ENCODE measurements around the gene OR52R1. TPM values are rescaled to one million over a fixed set of nuclear protein-coding genes. Genes with fewer than 3 reads are reported as not detected.
"Not testable (repeated sequence)": the region's sequence is repeated elsewhere in the genome, so short reads cannot be mapped to it uniquely, and the experiment has no call there.

OR52R1 gene
- not detected for total RNA-seq

DNA sequence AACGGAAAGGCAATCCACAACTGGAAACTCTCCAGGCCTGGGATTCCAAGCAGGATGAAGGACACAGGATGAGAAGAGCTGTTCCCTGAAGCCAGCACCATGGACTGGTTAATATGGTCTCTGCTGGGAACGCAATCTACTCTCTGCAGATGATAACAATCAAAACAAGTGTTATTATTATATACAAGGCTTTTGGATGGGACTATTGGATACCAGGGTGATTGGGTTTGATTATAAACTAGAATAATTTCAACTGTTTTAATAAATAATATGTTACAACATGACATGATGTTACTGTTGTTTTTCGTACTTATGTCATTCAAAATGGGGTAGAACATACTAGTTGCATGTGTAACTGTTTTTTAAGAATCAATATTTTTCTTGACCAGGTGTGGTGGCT is at the start of gene OR52R1:
OR52R1 (minus strand) TSS at position 101 of the 400 bp plus-strand sequence; CDS start at position 101, 0 bp downstream.
- Mint-ChIP-seq H3K36me3 (no peaks in the 10 kb centered on the region), H3K4me3 (no peak within 1 kb of the TSS), H3K27ac (no peak within 1 kb of the TSS), H3K27me3 (no peaks in the 10 kb centered on the region), H3K9me3 (no peaks in the 10 kb centered on the region), H3K4me1 (no peaks in the 10 kb centered on the region)
- POLR2A ChIA-PET: no interaction called here
- DNase-seq: no peak
- ATAC-seq (ENCODE audit: low read depth): no peak

DNA sequence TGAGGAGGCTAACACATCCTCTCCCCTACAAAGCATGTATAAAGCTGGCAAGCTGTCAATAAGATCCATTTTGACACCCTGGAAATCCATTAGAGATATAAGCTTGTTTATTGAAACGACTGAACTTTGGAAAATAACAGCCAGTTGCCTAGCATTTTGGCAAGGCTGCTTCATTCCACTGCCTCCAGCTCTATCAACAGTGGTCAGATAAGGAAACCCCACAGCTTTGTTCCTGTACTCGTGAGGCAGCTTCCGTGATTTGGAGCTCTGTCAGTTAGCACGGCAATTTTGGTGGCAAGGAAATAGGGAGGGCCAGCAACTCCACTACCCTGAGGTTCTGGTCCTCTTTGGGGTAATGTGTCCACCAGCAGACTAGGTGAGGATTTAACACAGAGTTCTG is 46.9 kb upstream of the OR52R1 start:
- DNase-seq: no peak

DNA sequence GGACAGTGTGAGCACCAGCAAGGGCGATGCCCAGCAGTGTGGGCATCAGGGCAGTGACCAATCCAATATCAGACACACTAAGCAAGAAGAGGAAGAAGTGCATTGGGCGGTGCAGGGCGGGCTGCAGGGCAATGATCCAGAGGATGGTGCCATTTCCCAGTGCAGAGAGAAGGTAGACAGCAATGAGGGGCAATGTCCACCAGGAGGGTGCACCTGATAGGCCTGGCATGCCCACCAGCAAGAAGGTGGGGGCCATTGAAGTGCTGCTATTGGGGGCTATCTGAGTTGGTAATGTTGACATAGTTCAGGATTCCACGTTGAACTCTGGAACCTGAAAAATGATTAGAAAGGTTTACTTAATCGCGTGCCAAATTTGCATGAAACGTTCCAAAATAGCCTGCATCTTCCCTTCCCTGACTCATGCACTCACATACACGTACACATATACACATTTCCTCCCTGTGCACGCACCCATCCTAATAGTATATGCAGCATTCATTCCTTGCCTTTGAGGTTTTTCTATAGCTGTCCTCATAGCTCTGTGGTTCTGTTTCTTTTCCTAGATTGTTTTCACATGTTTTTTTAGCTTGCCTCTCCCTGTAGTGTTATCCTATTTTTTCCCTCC is 44.8 kb upstream of the OR52R1 start, which contains the start of gene OR51S1:
OR51S1 (minus strand) TSS at position 301 of the 625 bp plus-strand sequence; CDS start at position 301, 0 bp downstream.
- Mint-ChIP-seq H3K4me3 (no peak within 1 kb of the TSS), H3K27me3 (peaks cover 9% of the 10 kb centered on the region), H3K27ac (no peak within 1 kb of the TSS), H3K4me1 (no peaks in the 10 kb centered on the region), H3K36me3 (no peaks in the 10 kb centered on the region), H3K9me3 (no peaks in the 10 kb centered on the region)
- POLR2A ChIA-PET: no interaction called here
- ATAC-seq (ENCODE audit: low read depth): no peak
- DNase-seq: no peak

More for the DNA sequence above, 46.9 kb upstream of the OR52R1 start:
- H3K4me3 Mint-ChIP-seq: no peak overlapping the region
- no peak overlapping the region for H3K27ac Mint-ChIP-seq
- H3K4me1 Mint-ChIP-seq: no peaks in the 10 kb centered on the region
- POLR2A ChIA-PET: no interaction called here
- no peak for ATAC-seq (ENCODE audit: low read depth)
- H3K9me3 Mint-ChIP-seq: no peaks in the 10 kb centered on the region
- H3K36me3 Mint-ChIP-seq: no peaks in the 10 kb centered on the region
- peaks cover 7% of the 10 kb centered on the region for H3K27me3 Mint-ChIP-seq

DNA sequence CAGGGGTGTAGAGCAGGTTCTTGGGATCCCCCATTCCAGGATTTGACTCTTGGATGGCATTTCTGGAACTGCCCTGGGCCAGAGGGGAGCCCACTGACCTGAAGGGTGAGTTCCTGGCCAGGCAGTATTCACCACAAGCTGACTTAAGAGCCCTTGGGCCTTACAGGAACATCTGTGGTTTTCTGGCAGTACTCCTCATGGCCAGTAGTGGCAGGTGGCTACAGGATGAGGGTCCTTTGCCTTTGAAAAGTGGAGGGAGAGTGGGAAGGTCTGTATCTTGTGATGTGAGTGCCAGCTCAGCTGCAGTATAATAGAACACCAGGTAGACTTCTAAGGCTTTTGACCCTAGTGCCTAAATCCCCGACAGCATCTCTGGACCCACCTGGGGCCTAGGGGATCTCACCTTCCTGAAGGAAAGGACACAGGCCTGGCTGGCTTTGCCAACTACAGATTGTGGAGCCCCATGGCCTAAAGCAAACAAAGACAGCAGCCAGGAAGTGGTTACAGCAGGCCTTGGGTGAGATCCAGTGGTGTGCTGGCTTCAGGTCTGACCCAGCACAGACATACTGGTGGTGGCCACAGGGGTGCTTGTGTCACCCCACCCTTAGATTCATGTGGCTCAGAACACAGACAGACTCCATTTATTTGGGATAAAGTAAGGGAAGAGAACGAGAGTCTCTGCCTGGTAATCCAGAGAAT is 35.8 kb upstream of the OR52R1 start:
- no peak overlapping the region for H3K27ac Mint-ChIP-seq
- POLR2A ChIA-PET: no interaction called here
- H3K4me3 Mint-ChIP-seq: no peak overlapping the region

DNA sequence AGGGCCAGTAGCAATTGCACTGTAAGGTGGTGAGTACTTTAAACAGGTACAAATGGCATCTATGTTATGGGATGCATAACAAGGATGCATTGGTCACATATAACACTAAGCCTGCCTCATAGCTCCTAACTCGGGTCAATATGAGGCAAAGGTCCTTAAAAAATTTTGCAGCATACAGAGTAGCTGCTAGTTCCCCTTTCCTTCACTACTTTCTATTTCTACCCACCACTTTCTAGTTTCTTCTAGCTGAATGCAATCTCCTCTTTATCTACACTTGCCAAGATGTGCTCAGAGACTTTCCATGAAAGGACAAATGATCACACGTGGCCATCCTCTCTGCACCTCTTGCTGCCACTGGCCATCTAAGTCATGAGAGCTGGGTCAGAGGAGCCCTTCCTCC is 26.7 kb upstream of the OR52R1 start:
- Mint-ChIP-seq H3K4me1 (no peaks in the 10 kb centered on the region), H3K27ac (no peak overlapping the region), H3K36me3 (no peaks in the 10 kb centered on the region), H3K4me3 (no peak overlapping the region), H3K9me3 (no peaks in the 10 kb centered on the region), H3K27me3 (no peaks in the 10 kb centered on the region)
- POLR2A ChIA-PET: no interaction called here
- ATAC-seq (ENCODE audit: low read depth): no peak
- no peak for DNase-seq

More for the DNA sequence above, 35.8 kb upstream of the OR52R1 start:
- Mint-ChIP-seq H3K27me3 (no peaks in the 10 kb centered on the region), H3K9me3 (no peaks in the 10 kb centered on the region), H3K4me1 (no peaks in the 10 kb centered on the region), H3K36me3 (no peaks in the 10 kb centered on the region)
- DNase-seq: no peak
- no peak for ATAC-seq (ENCODE audit: low read depth)

DNA sequence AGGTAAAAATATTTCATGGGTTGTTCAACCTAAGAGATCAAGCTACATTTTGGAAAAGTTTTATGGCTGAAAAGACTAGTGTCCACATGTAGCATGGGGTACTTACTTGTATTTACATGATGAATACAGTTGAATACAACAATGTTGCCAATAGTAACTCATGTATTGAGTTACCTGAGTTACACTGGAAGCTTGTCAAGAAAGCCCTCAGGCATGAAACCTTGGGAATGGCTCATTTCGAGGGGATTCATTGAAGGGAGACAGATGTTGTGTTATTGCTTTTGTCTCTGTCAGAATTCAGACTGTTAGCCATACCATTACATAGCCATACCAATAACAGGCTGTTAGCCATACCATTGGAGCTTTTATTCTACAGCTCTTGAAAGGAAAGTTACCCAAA is 26.2 kb upstream of the OR52R1 start:
- Mint-ChIP-seq H3K9me3 (no peaks in the 10 kb centered on the region), H3K27me3 (no peaks in the 10 kb centered on the region), H3K27ac (no peak overlapping the region), H3K4me1 (no peaks in the 10 kb centered on the region), H3K4me3 (no peak overlapping the region), H3K36me3 (no peaks in the 10 kb centered on the region)
- POLR2A ChIA-PET: no interaction called here
- DNase-seq (no peak), ATAC-seq (ENCODE audit: low read depth) (no peak)

DNA sequence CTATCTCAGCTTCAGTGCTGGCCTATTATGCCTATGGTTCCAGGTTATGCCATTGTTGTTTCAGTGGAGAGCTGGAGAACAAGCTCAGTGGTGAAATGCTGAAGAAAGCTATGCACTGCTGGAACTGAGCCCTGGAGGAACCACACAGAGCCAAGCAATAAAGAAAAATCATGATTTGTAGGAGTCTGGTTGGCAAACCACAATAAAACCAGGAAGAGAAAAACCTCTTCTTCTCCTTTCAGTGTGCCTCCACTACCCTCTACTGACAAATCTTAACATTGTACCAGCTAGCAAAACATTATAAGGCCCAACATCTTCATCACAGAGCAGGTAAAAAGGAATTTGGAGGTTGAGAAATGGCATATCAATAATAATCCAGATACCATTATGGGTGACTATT is 22.2 kb upstream of the OR52R1 start:
- POLR2A ChIA-PET: no interaction called here
- Mint-ChIP-seq H3K27ac (no peak overlapping the region), H3K36me3 (no peaks in the 10 kb centered on the region), H3K4me3 (no peak overlapping the region), H3K27me3 (no peaks in the 10 kb centered on the region), H3K9me3 (no peaks in the 10 kb centered on the region), H3K4me1 (no peaks in the 10 kb centered on the region)
- no peak for DNase-seq
- no peak for ATAC-seq (ENCODE audit: low read depth)

DNA sequence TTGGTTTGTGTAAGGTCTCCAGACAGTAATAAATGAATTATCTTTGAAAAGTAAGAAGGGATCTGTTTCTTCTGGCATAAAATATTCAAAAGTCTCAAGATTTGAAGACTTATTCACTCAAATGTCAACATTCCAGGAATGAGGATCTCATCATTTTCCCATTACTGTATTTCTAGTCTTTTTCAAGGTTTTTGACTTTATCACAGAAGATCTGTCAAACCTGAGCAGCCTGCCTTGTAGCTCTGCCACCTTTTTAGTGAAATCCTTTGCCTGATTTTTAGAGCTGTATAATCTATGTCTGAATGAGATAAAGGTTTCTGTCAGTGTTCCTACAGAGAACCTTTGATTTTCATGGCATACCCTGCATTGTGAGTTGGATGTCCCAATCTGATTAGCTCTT is 21.0 kb upstream of the OR52R1 start:
- no peaks in the 10 kb centered on the region for H3K9me3 Mint-ChIP-seq
- H3K36me3 Mint-ChIP-seq: no peaks in the 10 kb centered on the region
- H3K27ac Mint-ChIP-seq: no peak overlapping the region
- POLR2A ChIA-PET: no interaction called here
- no peaks in the 10 kb centered on the region for H3K27me3 Mint-ChIP-seq
- H3K4me3 Mint-ChIP-seq: no peak overlapping the region
- H3K4me1 Mint-ChIP-seq: no peaks in the 10 kb centered on the region
- no peak for ATAC-seq (ENCODE audit: low read depth)
- no peak for DNase-seq

DNA sequence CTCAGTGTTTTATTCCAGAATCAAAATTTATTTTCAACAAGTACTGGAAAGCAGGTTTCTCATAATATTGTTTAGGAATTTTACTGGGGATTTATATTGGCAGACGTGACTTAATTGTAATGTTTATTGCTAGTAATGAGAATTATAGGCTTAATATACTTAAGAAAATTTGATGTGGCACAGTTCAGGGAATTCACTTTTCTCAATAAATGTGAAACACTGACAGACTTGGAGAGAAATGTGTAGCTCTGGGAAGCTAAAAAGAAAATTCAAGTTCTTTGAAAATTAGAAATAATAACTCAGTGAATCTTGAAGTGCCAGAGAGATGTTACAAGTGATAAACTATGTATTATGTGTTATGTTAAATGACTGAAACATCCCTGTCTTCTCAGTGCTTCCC is 16.8 kb upstream of the OR52R1 start, which contains the start of gene OR51F2:
OR51F2 (plus strand) TSS at position 301 of the 400 bp plus-strand sequence. CDS start 101 bp downstream, outside the sequence.
- no peak within 1 kb of the TSS for H3K27ac Mint-ChIP-seq
- no peak for DNase-seq
- no peaks in the 10 kb centered on the region for H3K36me3 Mint-ChIP-seq
- no peak within 1 kb of the TSS for H3K4me3 Mint-ChIP-seq
- ATAC-seq (ENCODE audit: low read depth): no peak
- no peaks in the 10 kb centered on the region for H3K27me3 Mint-ChIP-seq
- no peaks in the 10 kb centered on the region for H3K4me1 Mint-ChIP-seq
- POLR2A ChIA-PET: no interaction called here
- H3K9me3 Mint-ChIP-seq: no peaks in the 10 kb centered on the region

DNA sequence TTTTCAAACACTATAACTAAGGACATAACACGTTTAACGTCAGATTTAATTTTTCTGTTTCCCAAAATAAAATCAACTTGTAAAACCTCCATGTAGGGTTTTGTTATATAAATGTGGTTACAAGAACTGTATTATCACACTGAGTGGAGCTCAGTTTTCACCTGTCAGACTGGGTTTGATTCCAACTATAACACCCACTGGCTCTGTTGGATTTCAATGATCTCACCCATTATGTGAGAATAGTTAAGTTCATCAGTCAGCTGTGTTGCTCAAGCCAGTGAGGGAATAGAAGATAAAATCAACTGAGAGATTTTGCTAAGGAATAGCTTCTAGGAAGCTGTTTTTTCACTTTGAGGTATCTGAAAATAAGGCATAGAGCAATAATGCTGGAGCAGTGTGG is 5.1 kb upstream of the OR52R1 start:
- H3K4me1 Mint-ChIP-seq: no peaks in the 10 kb centered on the region
- H3K9me3 Mint-ChIP-seq: no peaks in the 10 kb centered on the region
- no peak overlapping the region for H3K4me3 Mint-ChIP-seq
- no peak overlapping the region for H3K27ac Mint-ChIP-seq
- H3K27me3 Mint-ChIP-seq: no peaks in the 10 kb centered on the region
- H3K36me3 Mint-ChIP-seq: no peaks in the 10 kb centered on the region
- no peak for ATAC-seq (ENCODE audit: low read depth)
- no peak for DNase-seq
- POLR2A ChIA-PET: no interaction called here

DNA sequence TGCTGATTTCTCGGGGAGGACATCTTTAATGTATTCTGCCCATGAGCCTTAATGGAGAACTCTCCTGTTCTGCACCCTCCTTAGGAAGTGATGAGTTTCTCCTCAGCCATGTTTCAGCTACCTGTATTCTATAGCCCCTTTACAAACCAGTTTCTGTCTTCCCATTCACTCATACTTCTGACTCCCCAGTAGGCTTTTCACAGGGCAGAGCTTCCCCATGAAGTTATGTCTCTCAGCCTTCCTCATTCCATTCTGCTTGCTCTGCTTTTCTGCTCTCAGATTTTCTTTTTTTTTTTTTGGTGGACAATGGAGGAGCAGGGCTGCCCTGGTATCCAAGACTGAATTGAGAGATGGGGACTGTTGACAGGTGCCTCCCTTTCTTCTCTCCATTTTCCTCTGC is 4.3 kb upstream of the OR52R1 start:
- ATAC-seq (ENCODE audit: low read depth): no peak
- Mint-ChIP-seq H3K36me3 (no peaks in the 10 kb centered on the region), H3K27me3 (no peaks in the 10 kb centered on the region), H3K4me3 (no peak overlapping the region), H3K9me3 (no peaks in the 10 kb centered on the region), H3K27ac (no peak overlapping the region), H3K4me1 (no peaks in the 10 kb centered on the region)
- POLR2A ChIA-PET: no interaction called here
- DNase-seq: no peak

DNA sequence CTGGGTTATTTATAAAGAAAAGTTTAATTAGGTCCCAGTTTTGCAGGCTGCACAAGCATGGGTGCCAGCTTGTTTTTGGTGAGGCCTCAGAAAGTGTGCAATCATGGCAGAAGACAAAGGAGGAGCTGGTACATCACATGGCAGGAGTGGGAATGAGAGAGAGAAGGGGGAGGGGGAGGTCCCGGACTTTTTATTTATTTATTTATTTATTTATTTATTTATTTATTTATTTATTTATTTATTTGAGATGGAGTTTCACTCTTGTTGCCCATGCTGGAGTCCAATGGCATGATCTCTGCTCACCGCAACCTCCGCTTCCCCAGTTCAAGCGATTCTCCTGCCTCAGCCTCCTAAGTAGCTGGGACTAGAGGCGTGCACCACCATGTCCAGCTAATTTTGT is 2.9 kb downstream of the OR52R1 start:
- H3K9me3 Mint-ChIP-seq; ATAC-seq (ENCODE audit: low read depth); POLR2A ChIA-PET; H3K27me3 Mint-ChIP-seq; H3K4me3 Mint-ChIP-seq; H3K4me1 Mint-ChIP-seq; H3K36me3 Mint-ChIP-seq; DNase-seq; H3K27ac Mint-ChIP-seq: not testable (repeated sequence)

DNA sequence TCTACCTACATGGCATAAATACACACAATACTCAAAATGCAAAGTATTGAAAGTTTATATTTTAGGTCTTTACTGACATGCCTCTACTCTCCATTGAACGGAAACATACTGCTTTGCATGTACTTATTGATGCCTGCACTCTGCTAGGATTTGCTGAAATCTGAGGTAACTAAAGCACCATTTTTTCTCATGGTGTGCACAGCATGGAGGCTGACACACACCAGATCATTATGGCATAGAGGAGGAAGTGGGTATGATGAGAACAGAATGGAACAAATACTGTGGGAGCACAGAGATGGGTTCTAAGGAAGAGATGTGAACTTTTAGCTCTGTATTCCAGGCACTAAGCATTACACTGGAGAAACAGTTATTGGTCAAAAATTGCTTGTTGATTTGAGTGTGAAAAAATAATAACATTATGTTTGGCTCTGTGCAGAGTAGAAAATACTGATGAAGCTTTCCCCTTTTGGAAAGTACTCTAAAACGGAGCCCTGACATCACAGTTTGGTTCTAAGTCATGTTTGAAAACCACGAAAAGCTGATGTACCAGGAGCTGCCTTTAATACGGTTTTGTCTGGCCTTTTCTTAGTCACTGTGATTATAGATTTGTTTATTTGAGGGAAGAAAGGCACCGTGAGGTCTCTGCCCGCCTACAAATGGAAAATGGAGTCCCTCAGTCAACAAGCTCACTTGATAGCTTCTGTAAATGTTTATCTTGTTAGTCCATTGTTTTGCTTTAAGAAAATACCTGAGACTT is 5.6 kb downstream of the OR52R1 start:
- H3K4me3 Mint-ChIP-seq: no peak overlapping the region
- H3K4me1 Mint-ChIP-seq: no peaks in the 10 kb centered on the region
- no peaks in the 10 kb centered on the region for H3K36me3 Mint-ChIP-seq
- DNase-seq (no peak), ATAC-seq (ENCODE audit: low read depth) (no peak)
- H3K9me3 Mint-ChIP-seq: no peaks in the 10 kb centered on the region
- POLR2A ChIA-PET: no interaction called here
- no peaks in the 10 kb centered on the region for H3K27me3 Mint-ChIP-seq
- H3K27ac Mint-ChIP-seq: no peak overlapping the region

DNA sequence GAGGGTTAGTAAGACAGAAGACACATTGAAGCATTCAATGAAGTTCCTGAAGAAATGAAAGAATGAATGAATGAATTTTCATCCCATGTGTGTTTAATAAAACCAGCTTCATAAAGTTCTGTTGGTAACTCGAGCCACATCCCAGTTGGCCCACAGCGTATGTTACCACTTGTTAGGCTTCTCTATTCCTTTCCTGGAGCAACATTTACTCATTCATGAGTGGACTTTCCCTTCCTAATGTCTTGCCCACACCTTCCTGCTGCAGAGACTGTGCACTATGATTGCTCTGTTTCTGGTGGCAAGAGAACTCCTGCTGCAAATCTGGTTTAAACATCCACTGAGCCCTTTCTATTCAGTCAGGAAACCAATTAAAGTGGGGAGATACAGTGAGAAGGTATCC is 7.0 kb downstream of the OR52R1 start:
- H3K9me3 Mint-ChIP-seq: no peaks in the 10 kb centered on the region
- no peaks in the 10 kb centered on the region for H3K4me1 Mint-ChIP-seq
- no peaks in the 10 kb centered on the region for H3K27me3 Mint-ChIP-seq
- DNase-seq (no peak), ATAC-seq (ENCODE audit: low read depth) (no peak)
- no peaks in the 10 kb centered on the region for H3K36me3 Mint-ChIP-seq
- POLR2A ChIA-PET: no interaction called here
- H3K27ac Mint-ChIP-seq: no peak overlapping the region
- no peak overlapping the region for H3K4me3 Mint-ChIP-seq

All from activated naive CD8-positive, alpha-beta T cell treated with anti-CD3 and anti-CD28 coated beads, Interleukin-2, amount 10 ng/mL, durations not matched to agents 7 days and 5 days (primary cell).